A673 (cell line): Measurements from ENCODE around the gene SLC38A3.

ENCODE experiments used
- CTCF ChIP-seq: fragments of 300-800, 200-600 bp; sonication (generic); conservative IDR thresholded peaks from 2 replicates; pipeline ENCODE4 v1.5.1; 2017; ENCODE audit warnings: low read depth, mild to moderate bottlenecking, antibody characterized with exemption, low read length, moderate library complexity, mixed read lengths
- EZH2 ChIP-seq: fragments of 200-600 bp; sonication (generic); IDR thresholded peaks from 2 replicates; pipeline ENCODE4 v1.6.1; 2017; ENCODE audit warnings: borderline replicate concordance, low read depth, mild to moderate bottlenecking, mixed read lengths, antibody characterized with exemption, low read length; ENCODE audit not compliant: poor library complexity, severe bottlenecking

- no peak for TF ChIP-seq CTCF
- no peak for TF ChIP-seq EZH2
Measured at GRCh38 chr3:50265571-50265970, 60.5 kb downstream of the SLC38A3 start.
